Measurements from ENCODE around the gene FUT3.
"Not testable (repeated sequence)": the region's sequence is repeated elsewhere in the genome, so short reads cannot be mapped to it uniquely, and the experiment has no call there.

The FUT3 gene

DNA sequence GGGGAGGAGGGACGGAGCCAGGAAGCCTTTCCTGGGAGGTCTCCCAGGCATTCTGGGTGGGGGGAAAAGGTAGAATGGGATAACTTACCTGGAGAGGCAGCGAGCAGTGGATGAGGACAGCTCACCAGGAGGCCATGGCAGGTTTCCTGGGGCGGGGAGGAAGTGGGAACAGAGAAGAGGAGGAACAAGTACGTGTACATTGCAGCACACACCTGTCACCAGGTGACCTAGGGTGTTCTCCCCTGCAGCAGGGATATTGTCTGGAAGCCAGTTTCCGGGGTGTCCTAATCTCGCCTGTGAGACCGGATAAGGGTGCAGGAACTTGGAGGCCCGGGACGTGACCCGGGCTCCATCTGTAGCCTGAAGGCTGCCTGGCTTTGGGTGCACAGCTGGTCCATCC, at the start of gene FUT3:
Gene FUT3 (minus strand): TSS at position 148 of the 400 bp plus-strand sequence.
- DNase-seq = no peak

DNA sequence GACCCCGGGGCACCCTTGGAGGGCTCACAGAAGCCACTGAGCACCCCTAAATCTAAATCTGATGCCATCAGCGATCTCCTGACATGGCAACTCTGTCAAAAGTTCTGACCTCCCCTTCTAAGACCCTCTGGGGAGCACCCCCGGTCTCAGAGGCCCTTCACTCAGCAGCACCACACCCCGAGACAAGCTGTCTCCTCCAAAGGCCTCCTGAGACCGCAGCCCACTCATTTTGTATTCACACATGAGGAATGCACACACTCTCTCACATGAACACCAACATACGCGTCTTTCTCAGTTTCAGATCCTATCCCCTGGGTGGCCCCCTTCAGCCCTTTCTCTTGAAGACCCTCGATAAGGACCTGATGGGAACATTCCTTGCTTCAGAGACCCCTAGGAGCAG, 49.7 kb upstream of the FUT3 start:
- DNase-seq = no peak

DNA sequence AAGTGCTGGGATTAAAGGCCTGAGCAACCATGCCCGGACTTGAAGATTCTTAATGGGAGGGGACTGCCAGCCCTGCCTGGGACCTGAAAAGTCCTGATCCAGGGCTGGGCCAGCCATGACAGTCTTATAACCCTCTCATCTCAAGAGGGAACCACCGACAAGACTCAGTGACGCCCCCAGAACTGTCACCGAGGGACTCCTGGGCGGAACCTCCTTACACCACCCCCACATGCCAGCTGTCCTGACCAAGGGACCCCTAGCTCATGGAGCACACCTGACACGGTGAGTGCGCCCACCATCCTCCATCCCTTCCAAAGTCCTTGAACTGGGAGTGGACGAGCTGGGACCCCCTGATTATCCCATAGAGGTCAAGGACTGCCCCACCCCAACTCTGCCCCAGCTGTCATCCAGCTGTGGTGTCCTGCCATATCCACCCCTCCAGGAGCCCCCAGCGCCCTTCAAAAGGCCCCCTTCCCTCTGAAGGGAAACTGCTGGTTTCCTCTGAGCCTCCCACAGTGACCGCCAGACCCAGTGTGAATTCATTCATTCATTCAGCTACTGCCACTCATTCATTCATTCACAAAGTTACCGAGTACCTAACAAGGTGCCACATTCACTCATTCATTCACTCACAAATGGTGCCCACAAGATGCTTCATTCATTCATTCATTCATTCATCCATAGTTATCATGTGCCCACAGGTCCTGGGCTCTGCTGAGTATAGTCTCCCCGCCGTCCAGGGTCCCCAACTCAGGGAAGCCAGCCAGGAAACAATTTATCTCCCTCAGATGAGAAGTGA, 48.7 kb upstream of the FUT3 start:
- DNase-seq = no peak

DNA sequence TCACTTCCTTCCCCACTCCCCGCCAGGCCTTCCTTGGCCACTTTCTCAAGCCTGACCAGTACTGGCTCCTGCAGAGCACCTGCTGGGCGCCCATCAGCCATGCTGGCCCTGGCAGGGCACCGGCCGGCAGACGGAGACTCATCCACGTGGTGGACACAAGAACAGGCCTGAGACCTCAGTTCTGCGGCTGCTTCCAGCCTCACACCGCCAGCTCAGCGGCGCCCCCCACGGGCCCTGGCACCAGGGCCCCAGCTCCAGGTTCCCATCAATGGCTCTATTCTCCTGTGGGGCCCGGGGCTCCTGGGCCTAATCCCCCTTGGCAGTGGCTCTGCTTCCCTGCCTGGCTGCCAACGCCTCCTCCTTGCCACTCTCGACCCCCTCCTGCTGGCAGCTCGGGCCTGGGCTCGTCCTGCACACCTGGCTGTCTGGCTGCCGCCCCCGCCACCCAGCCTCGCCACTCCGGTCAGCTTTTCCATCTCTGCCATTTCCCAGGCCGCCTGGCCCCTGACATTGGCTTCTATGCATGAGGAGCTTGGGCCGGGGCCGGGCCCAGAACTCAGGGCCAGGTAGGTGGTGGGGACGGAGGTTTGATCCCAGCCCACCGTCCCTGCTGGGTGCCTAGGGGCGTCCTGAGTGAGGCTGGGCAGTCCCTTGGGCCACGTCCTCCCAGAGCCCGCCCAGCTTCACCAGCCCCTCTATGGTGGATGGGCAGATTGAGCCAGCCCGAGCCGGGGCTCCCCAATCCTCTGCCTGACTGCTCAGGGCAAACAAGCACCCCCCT, 46.1 kb upstream of the FUT3 start:
- no peak for DNase-seq

DNA sequence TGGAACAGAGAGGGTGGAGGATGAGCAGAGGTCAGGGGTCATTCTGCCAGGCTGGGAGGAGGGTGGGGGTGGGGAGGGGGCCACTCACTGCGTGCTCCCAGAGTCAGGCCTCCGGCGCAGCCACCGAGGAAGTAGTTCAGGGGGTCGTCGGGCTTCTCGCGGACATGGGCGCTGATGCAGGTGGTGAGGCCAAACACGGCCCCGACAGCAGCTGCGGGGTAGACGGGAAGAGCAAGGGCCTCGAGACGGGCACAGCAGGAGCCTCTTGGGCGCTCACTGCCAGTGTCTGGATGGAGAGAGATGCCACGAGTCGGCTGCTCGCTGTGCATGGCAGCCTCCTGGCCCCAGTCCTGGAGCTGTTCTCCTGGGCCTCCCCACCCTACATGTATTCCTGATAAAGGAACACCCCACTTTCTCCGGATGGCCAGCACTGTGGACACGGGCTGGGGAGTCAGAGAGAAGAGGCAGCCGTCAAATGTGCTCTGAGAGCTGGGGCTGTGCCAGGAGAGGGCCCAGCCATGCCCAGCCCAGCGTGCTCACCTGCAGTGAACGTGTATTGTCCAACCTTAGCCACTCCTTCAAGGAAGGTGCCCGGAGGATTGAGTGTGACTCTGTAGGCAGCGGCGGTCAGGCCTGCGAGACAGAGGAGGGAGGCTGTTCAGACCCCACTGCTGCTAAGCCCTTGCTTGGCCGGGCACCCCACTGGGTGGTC, 45.3 kb upstream of the FUT3 start:
- no peak for DNase-seq

DNA sequence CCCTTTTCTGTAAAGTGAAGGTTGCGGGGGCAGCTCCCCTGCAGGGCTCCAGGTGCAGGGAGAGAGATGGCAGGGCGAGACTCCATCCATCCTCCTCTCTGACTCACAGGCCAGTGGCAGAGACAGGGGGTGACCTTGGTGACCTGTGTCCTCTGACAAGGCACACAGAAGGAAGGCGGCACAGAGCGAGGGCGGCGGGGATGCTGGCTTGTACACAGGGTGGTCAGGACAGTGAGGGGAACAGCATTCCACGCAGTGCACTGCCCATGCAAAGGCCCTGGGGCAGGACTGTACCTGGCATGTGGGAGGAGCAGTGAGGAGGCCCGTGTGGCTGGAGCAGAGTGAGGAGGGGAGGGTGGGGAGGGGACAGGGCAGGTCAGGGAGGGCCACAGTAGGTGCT, 44.6 kb upstream of the FUT3 start:
- no peak for DNase-seq

DNA sequence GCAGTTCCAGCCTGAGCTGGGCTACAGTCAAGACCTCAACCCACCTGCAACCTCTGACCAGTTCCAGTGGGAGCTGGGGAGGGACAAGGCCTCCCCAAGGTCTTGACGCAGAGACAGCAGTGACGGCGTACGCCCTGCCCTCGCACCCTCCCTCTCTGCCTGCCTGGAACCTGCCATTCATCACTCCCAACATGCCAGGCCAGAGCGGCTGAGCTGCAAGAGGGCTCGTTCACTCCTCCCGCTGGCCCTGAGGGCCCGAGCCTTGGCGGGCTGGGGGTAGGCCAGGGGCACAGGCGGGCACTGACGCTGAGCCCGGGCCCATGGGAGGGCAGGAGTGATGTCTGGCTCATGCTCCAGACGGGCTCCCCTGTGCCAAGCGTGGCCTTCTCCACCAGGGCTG, 44.2 kb upstream of the FUT3 start:
- DNase-seq = no peak

DNA sequence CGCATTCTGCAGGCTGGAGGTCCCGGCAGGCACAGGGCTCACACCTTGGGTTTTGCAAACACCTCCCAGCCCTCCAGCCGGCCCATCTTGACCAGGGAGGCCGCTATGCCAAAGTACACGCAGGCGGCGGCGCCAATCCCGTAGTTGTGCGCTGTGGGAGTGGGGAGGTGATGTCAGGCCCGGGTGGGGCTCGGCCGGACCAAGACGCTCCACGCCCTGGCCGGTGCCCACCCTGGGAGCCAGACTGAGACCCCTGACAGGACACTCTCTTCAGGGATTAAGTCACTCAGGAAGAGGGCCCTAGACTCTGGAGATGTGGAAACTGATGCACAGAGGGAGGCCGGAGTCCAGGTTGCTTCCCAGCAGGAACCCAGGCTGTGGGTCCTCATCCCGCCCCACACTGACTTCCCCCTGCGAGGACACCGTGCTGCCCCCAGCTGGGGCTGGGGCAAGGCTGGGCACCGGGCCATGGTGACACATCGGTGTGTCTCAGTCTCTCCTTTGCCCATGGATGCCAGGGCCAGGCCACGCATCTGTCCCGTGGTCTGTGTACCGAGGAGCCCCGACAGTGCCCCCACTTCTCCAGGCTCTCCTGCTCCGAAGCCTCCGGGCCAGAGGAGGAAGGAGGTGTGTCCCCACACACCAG, 43.6 kb upstream of the FUT3 start:
- no peak for DNase-seq

DNA sequence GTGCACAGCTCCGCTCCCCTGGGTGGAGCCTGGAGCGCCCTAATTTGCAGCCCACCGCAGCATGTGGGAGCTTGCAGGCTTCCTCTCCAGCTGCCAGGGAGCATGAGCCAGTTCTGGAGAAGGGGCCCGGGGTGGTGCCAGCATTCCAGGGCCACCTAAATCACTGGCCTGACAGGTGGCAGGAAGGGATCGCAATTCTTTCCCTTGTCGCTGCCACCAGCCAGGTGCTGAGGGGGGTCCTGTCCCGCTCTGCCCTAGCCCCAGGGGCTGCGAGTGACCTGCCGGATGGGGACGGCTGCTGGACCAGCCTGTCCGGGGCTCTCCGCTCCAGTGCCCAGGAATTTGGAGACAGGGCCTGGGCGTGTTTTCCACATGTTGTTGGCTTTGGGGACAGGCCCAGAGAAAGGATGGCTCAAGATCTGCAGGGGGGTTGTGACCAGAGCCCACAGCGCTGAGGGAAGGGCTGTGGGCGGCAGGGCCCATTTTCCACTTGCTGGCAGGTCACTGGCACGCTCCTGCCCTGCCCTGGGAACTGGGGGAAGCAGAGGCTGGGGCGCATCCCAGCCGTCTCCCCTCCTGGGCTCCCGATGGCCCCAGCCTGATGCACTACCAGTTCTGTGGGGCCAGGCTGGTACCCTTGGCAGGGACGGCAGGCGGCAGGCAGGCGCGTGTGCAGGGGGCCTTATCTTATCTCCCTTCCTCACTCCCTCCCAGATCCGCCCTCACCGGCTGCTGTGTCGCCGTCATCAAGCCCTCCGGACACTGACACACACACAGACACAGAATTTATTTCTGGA, 42.9 kb upstream of the FUT3 start:
- no peak for DNase-seq

DNA sequence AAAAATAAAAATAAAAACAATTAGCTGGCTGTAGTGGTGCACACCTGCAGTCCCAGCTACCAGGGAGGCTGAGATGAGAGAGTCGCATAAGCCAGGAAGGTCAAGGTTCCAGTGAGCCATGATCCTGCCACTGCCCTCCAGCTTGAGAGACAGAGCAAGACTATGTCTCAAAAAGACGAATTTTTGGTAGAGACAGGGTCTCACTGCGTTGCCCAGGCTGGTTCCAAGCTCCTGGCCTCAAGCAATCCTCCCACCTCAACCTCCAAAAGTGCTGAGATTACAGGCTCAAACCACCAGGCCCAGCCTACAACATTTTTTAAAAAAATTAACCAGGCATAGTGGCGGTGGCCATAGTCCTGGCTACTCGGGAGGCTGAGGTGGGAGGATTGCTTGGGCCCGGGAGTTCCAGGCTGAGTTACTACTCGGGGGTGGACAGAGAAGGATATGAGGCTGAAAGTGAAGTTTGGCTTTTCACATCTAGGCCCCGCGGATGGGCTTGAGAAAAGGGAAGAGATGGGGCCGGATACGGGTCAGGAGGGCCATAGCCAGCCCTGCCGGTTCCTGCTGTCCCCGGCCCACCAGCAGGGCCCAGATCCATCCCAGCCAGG, 42.2 kb upstream of the FUT3 start:
- DNase-seq = no peak

DNA sequence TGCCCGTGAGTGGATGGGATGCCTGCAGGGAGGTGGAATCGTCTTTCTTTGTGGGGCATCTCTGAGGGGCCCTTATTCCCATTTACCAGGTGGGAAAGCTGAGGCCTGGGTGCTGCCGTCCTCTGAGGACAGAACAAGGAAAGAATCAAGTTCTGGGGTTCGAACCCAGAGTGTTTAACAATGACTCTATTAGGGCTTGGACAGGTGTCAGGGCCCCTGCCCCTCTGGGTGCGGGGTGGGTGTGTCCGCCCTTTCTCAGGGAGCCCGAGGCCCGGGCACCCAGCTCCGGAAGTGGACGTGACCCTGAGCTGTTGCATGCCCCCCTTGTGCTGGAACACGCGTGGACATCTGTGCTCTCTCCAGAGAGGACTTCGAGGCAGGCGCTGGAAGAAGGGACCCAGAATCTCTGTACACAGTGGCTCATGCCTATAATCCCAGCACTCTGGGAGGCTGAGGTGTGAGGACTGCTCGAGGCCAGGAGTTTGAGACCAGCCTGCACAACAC, 41.6 kb upstream of the FUT3 start:
- no peak for DNase-seq

DNA sequence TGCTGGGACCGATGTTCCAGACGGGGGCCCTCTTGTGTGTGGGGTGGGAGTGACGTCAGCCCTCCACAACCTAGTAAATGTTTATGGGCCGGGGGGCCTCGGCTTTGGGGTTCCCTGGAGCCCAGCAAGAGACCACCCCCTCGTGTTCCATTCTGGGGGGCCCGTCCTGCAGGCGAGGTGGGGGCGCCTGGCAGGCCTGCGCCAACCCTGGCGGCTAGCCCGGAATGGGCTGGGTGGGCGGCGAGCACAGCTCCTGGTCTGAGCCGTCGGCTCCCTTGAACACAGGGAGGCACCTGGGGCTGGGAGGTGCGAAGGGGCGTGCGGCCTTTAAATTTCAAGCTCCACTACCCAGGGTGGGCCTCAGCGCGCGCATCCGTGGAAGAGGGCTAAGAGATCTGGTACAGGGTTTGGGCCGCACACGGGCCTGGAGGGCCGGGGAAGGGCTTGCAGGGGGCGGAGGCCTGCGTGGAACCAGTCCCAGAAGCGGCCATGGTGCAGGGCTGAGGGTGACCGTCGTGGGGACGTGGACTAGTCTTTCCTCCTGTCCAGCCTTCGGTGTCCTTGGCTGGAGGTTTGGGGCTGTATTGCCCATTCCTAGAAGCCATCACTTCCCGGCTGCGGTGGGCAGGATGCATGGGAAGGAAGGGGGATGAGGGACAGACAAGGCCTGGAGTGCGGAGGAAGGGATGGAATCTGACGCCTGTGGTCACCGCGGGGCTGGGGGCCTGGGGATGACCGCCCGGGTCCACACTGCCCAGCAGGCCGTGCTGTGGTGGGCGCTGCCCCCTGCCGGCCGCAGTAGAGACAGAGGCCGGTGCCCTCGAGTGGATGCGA, 40.9 kb upstream of the FUT3 start:
- DNase-seq = no peak

DNA sequence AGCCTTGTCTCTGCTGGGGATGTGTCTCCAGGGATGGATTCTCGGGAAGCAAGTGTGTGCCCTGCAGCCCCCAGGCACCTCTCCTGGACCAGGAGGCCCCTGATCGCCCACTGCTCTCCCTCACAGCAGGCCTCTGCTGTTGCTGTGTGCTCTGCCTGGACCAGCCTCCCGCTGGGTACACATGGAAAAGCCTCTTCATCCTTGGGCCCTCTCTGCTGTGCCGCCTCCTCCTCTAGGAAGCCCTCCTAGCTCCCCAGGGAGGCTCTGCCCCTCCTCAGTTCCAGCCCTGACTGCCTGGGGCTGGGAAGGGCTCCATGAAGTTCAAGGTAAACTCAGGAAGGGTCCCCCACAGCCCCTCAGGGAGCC, 40.3 kb upstream of the FUT3 start:
- DNase-seq = no peak

DNA sequence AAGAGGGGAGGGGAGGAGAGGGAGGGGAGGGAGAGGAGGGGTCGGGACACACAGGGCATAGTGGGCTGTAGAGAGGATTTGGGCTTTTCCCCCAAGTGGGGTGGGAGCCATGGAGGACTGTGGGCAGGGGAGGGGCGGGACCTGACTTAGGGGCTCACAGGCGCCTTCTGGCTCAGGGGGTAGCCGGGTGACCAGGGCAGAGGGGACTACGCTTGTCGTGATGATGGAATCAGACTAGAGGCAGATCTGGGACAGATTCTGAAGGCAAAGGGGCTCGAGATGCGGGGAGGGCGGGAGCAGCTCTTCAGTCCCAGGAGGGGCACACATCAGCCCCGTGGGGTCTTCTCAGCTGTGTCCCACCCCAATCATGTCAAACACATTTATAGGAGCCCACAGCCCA, 38.9 kb upstream of the FUT3 start:
- no peak for DNase-seq

DNA sequence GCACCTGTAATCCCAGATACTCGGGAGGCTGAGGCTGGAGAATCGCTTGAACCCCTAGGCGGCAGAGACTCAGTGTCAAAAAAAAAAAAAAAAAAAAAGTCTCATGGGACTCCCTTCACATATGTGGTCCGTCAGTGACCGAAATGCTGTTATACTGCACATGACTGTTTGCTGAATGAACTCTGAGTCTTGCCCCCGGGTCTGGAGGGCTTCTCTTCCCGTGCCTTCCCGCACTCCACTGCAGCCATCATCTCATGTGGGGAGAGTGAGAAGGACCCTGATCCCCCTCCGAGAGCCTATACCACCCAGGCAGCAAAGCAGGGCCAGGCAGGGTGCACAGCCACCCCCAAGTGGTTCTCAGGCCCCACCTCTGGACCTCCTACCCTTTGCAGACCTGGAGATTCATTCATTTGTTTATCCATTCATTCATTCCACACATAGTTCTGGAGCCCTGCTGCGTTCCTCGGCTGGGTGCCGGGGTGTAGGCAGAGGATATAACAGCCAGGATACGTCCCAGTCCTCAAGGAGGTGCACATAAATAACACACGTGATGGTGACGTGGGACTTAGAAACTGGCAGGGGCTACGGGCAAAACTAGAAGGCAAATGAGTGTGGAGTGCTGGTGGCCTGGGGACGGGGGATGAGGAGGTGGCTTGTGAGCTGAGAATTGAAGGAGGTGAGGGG, 38.2 kb upstream of the FUT3 start:
- DNase-seq = no peak

DNA sequence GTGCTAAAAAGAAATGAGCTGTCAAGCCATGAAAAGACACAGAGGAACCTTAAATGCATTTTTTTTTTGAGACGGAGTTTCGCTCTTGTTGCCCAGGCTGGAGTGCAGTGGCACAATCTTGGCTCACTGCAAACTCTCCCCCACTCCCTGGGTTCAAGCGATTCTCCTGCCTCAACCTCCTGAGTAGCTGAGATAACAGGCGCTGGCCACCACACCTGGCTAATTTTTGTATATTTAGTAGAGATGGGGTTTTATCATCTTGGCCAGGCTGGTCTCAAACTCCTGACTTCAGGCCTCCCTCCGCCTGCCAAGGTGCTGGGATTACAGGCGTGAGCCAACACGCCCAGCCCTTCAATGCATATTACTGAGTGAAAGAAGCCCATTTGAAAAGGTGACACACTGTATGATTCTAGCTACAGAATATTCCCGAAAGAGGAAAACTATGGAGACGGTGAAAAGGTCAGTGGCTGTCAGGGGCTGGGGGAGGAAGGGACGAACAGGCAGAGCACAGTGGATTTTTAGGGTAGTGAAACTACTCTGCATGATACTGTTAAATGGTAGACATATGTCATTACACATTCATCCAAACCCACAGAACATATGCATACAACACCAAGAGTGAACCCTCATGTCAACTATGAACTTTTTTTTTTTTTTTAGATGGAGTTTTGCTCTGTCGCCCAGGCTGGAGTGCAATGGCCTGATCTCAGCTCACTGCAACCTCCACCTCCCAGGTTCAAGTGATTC, 33.0 kb upstream of the FUT3 start:
- not testable (repeated sequence) for DNase-seq

DNA sequence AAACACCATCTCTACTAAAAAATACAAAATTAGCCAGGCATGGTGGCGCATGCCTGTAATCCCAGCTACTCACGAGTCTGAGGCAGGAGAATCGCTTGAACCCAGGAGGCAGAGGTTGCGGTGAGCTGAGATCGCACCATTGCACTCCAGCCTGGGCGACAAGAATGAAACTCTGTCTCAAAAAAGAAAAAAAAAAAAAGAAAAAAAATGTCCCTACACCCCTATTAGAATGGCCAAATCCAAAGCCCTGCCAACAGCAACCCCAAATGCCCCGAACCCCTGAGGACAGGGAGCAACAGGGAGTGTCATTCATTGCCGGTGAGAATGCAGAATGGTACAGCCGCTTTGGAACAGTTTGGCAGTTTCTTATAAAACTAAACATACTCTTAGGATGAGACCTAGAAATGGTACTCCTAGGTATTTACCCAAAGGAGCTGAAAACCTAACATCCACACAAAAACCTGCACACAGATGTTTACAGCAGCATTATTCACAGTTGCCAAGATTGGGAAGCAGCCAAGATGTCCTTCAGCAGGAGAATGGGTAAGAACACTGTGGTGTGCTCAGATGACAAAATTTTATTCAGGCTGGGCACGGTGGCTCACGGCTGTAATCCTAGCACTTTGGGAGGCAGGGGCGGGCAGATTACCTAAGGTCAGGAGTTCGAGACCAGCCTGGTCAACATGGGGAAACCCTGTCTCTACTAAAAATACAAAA, 32.1 kb upstream of the FUT3 start:
- not testable (repeated sequence) for DNase-seq

DNA sequence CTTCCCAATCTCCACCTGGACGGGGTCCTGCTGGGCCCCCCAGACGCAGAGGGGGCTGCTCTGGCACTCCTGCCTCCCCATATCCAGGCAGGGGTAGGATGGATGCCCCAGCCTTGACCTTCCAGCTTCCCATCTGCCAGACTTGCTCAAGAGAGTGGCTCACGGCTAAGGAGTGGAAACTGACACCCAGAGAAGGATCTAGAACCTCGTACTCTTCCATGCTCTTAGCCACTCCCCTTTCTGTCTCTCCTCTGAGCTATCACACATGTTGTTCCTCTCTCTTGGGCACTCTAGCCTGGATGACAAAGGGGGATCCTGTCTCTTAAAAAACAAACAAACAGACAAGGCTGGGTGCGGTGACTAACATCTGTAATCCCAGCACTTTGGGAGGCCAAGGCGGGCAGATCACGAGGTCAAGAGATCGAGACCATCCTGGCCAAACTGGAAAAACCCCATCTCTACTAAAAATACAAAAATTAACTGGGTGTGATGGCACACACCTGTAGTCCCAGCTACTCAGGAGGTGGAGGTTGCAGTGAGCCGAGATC, 31.2 kb upstream of the FUT3 start:
- no peak for DNase-seq

Data from activated naive CD4-positive, alpha-beta T cell treated with Interleukin-2 at 50 U/mL for 16 hours (primary cell).